ENCODE results near the gene KHDC4. TPM values are rescaled to one million over a fixed set of nuclear protein-coding genes. Genes with fewer than 3 reads are reported as not detected.

Gene KHDC4
- total RNA-seq, 1 donor from 2014 or later, result 48.2 TPM

DNA sequence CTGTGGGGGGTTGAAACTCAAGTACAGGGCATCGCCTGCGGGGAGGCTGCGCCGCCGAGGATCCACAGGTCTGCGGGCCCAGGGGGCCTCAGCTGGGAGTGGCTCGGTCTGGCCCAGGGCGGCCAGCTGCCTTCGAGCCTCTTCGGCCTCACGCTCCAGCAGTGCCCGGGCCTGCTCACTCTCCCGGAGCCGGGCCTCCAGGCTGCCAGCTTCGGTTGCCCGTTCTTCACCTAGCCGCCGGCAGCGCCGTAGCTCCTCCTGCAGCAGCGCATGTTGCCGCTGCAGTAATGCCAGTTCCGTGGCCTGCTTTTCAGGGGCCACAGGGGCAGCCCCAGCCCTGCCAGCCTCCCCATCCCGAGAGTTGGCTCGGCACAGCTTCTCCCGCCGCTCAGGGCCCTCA lies 16.6 kb upstream of the KHDC4 start:
- Histone ChIP-seq H3K9ac (ENCODE audit: low read length) (no peak overlapping the region), H3K4me3 (ENCODE audit: insufficient read depth, low read depth, low read length) (no peak overlapping the region), H3K27ac (ENCODE audit: low read depth, low read length) (no peak overlapping the region), H3K27me3 (ENCODE audit: insufficient read depth, low read length) (no peaks in the 10 kb centered on the region), H3K4me2 (ENCODE audit: low read length) (no peak overlapping the region), H3K4me1 (ENCODE audit: insufficient read depth, low read length) (no peaks in the 10 kb centered on the region), H2AFZ (ENCODE audit: low read depth, low read length) (no peak overlapping the region), H3K9me3 (ENCODE audit: insufficient read depth, low read depth, low read length) (no peaks in the 10 kb centered on the region), H3K79me2 (ENCODE audit: insufficient read depth, low read length) (peaks cover 16% of the 10 kb centered on the region), H4K20me1 (ENCODE audit: insufficient read depth, low read length) (peaks cover 48% of the 10 kb centered on the region), H3K36me3 (ENCODE audit: insufficient read depth, low read length) (peaks cover 74% of the 10 kb centered on the region)
- peaks cover 4% of the 10 kb centered on the region for H3K4me1 Mint-ChIP-seq (ENCODE audit: low read depth, unreplicated experiment)
- TF ChIP-seq CTCF (IDR thresholded peaks at IDR 0.05; ENCODE audit: insufficient read depth, low read depth, low read length), result no peak
- no peak for TF ChIP-seq EZH2 (IDR thresholded peaks at IDR 0.05; ENCODE audit: insufficient read depth, low read length)
- no peak overlapping the region for H3K27ac Mint-ChIP-seq (ENCODE audit: unreplicated experiment)
- no peak overlapping the region for H3K4me3 Mint-ChIP-seq (ENCODE audit: unreplicated experiment)
- H3K36me3 Mint-ChIP-seq (ENCODE audit: low read depth, unreplicated experiment), result peaks cover 27% of the 10 kb centered on the region
- FAIRE-seq (no peak), DNase-seq (ENCODE audit: low read depth) (no peak)
- no peaks in the 10 kb centered on the region for H3K27me3 Mint-ChIP-seq (ENCODE audit: low read depth, unreplicated experiment)
- H3K9me3 Mint-ChIP-seq (ENCODE audit: unreplicated experiment), result no peaks in the 10 kb centered on the region

GRCh38 chr1:155947741-155948140 lies 13.5 kb upstream of the KHDC4 start:
- peaks cover 54% of the 10 kb centered on the region for H3K36me3 ChIP-seq (ENCODE audit: insufficient read depth, low read length)
- TF ChIP-seq CTCF (IDR thresholded peaks at IDR 0.05; ENCODE audit: insufficient read depth, low read depth, low read length) (no peak), EZH2 (IDR thresholded peaks at IDR 0.05; ENCODE audit: insufficient read depth, low read length) (no peak)

DNA sequence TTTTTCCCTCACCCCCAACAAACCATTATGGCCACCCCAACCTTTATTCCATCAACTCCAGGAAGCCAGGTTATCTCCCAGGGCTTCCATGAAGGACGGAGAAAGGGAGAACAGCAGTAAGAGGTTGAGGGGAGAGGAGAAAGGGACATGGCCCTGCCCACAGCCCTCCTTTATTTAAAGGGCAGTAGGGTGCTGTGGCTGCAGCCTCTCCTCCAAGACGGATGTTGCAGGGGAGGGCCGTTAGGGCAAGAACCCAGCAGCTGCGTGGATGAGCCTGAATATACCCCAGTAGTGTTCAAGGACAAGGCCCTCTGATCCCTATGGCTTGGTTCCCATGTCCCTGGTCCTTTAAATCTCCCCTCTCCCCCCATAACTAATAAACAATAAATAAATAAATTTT lies 13.1 kb upstream of the KHDC4 start:
- Histone ChIP-seq H3K9ac (ENCODE audit: low read length) (no peak overlapping the region), H3K36me3 (ENCODE audit: insufficient read depth, low read length) (peaks cover 49% of the 10 kb centered on the region), H3K4me3 (ENCODE audit: insufficient read depth, low read depth, low read length) (no peak overlapping the region), H3K4me1 (ENCODE audit: insufficient read depth, low read length) (no peaks in the 10 kb centered on the region), H2AFZ (ENCODE audit: low read depth, low read length) (no peak overlapping the region), H3K79me2 (ENCODE audit: insufficient read depth, low read length) (peaks cover 2% of the 10 kb centered on the region), H4K20me1 (ENCODE audit: insufficient read depth, low read length) (peaks cover 41% of the 10 kb centered on the region), H3K27ac (ENCODE audit: low read depth, low read length) (no peak overlapping the region), H3K9me3 (ENCODE audit: insufficient read depth, low read depth, low read length) (no peaks in the 10 kb centered on the region), H3K4me2 (ENCODE audit: low read length) (no peak overlapping the region), H3K27me3 (ENCODE audit: insufficient read depth, low read length) (no peaks in the 10 kb centered on the region)
- TF ChIP-seq EZH2 (IDR thresholded peaks at IDR 0.05; ENCODE audit: insufficient read depth, low read length), result no peak
- no peak for TF ChIP-seq CTCF (IDR thresholded peaks at IDR 0.05; ENCODE audit: insufficient read depth, low read depth, low read length)
- Mint-ChIP-seq H3K4me3 (ENCODE audit: unreplicated experiment) (no peak overlapping the region), H3K9me3 (ENCODE audit: unreplicated experiment) (no peaks in the 10 kb centered on the region), H3K27me3 (ENCODE audit: low read depth, unreplicated experiment) (no peaks in the 10 kb centered on the region), H3K27ac (ENCODE audit: unreplicated experiment) (no peak overlapping the region), H3K4me1 (ENCODE audit: low read depth, unreplicated experiment) (peaks cover 8% of the 10 kb centered on the region), H3K36me3 (ENCODE audit: low read depth, unreplicated experiment) (peaks cover 17% of the 10 kb centered on the region)
- FAIRE-seq (no peak), DNase-seq (ENCODE audit: low read depth) (no peak)

More at GRCh38 chr1:155947741-155948140, 13.5 kb upstream of the KHDC4 start:
- H3K36me3 Mint-ChIP-seq (ENCODE audit: low read depth, unreplicated experiment), result peaks cover 17% of the 10 kb centered on the region
- no peak overlapping the region for H3K4me3 Mint-ChIP-seq (ENCODE audit: unreplicated experiment)
- H3K4me3 ChIP-seq (ENCODE audit: insufficient read depth, low read depth, low read length), result no peak overlapping the region
- H3K9me3 ChIP-seq (ENCODE audit: insufficient read depth, low read depth, low read length), result no peaks in the 10 kb centered on the region
- no peak overlapping the region for H3K4me2 ChIP-seq (ENCODE audit: low read length)
- no peaks in the 10 kb centered on the region for H3K9me3 Mint-ChIP-seq (ENCODE audit: unreplicated experiment)
- H2AFZ ChIP-seq (ENCODE audit: low read depth, low read length), result no peak overlapping the region
- peaks cover 45% of the 10 kb centered on the region for H4K20me1 ChIP-seq (ENCODE audit: insufficient read depth, low read length)
- H3K27me3 ChIP-seq (ENCODE audit: insufficient read depth, low read length), result no peaks in the 10 kb centered on the region
- no peak for DNase-seq (ENCODE audit: low read depth)
- H3K27ac Mint-ChIP-seq (ENCODE audit: unreplicated experiment), result no peak overlapping the region
- no peak overlapping the region for H3K9ac ChIP-seq (ENCODE audit: low read length)
- no peaks in the 10 kb centered on the region for H3K4me1 ChIP-seq (ENCODE audit: insufficient read depth, low read length)
- peaks cover 6% of the 10 kb centered on the region for H3K79me2 ChIP-seq (ENCODE audit: insufficient read depth, low read length)
- no peak overlapping the region for H3K27ac ChIP-seq (ENCODE audit: low read depth, low read length)
- H3K27me3 Mint-ChIP-seq (ENCODE audit: low read depth, unreplicated experiment), result no peaks in the 10 kb centered on the region
- no peak for FAIRE-seq
- H3K4me1 Mint-ChIP-seq (ENCODE audit: low read depth, unreplicated experiment), result peaks cover 8% of the 10 kb centered on the region
